H9 (cell line): ENCODE data around the gene ATP8B4. TPM values are rescaled to one million over a fixed set of nuclear protein-coding genes. Genes with fewer than 3 reads are reported as not detected.

ENCODE experiments used
- DNase-seq: peaks from one replicate; pipeline ENCODE4 v3.0.0-alpha.2; 2017
- H2AFZ ChIP-seq: one replicate; pipeline ENCODE4 v1.6.1; 2013; ENCODE audit warnings: mild to moderate bottlenecking, low read length, control low read depth, moderate library complexity
- H2AK5ac ChIP-seq: 2 replicates; pipeline ENCODE4 v1.6.1; 2013; ENCODE audit warnings: low read length, control low read depth, mixed read lengths; ENCODE audit not compliant: insufficient read length
- H2BK120ac ChIP-seq: one replicate; pipeline ENCODE4 v1.6.1; 2013; ENCODE audit warnings: low read depth, mild to moderate bottlenecking, low read length, control low read depth, inconsistent platforms; ENCODE audit not compliant: poor library complexity, severe bottlenecking
- H2BK12ac ChIP-seq: 2 replicates; pipeline ENCODE4 v1.6.1; 2013; ENCODE audit warnings: low read length, control low read depth, mixed read lengths, low read depth; ENCODE audit not compliant: insufficient read length
- H2BK15ac ChIP-seq: 2 replicates; pipeline ENCODE4 v1.6.1; 2013; ENCODE audit warnings: low read depth, low read length, control low read depth
- H2BK20ac ChIP-seq: one replicate; pipeline ENCODE4 v1.6.1; 2013; ENCODE audit warnings: low read depth, mild to moderate bottlenecking, low read length, control low read depth, inconsistent platforms; ENCODE audit not compliant: poor library complexity, severe bottlenecking
- H2BK5ac ChIP-seq: 2 replicates; pipeline ENCODE4 v1.6.1; 2013; ENCODE audit warnings: low read length, control low read depth, mixed read lengths; ENCODE audit not compliant: insufficient read length
- H3K14ac ChIP-seq: 2 replicates; pipeline ENCODE4 v1.6.1; 2013; ENCODE audit warnings: low read length, control low read depth; ENCODE audit not compliant: insufficient read depth
- H3K18ac ChIP-seq: 2 replicates; pipeline ENCODE4 v1.6.1; 2013; ENCODE audit warnings: low read depth, mild to moderate bottlenecking, mixed read lengths, low read length, control low read depth; ENCODE audit not compliant: insufficient read length
- H3K23ac ChIP-seq: 2 replicates; pipeline ENCODE4 v1.6.1; 2013; ENCODE audit warnings: low read length, control low read depth, mixed read lengths, low read depth; ENCODE audit not compliant: insufficient read length
- H3K23me2 ChIP-seq: 2 replicates; pipeline ENCODE4 v1.6.1; 2013; ENCODE audit warnings: low read depth, mild to moderate bottlenecking, mixed read lengths, low read length, control low read depth; ENCODE audit not compliant: insufficient read length, poor library complexity, severe bottlenecking
- H3K27ac ChIP-seq: 2 replicates; pipeline ENCODE4 v1.5.1; 2013; ENCODE audit warnings: low read length, control low read depth, mixed read lengths, low read depth; ENCODE audit not compliant: insufficient read length
- H3K27me3 ChIP-seq: 2 replicates; pipeline ENCODE4 v1.6.1; 2013; ENCODE audit warnings: low read length, control low read depth, inconsistent platforms; ENCODE audit not compliant: insufficient read depth
- H3K4ac ChIP-seq: 2 replicates; pipeline ENCODE4 v1.6.1; 2013; ENCODE audit warnings: low read depth, mild to moderate bottlenecking, control low read depth, inconsistent platforms, low read length, moderate library complexity
- H3K4me1 ChIP-seq: 2 replicates; pipeline ENCODE4 v1.6.1; 2013; ENCODE audit warnings: low read length, control low read depth, inconsistent platforms; ENCODE audit not compliant: insufficient read depth
- H3K4me2 ChIP-seq: 2 replicates; pipeline ENCODE4 v1.6.1; 2013; ENCODE audit warnings: low read length, control low read depth, mixed read lengths; ENCODE audit not compliant: insufficient read length, insufficient read depth
- H3K56ac ChIP-seq: 2 replicates; pipeline ENCODE4 v1.6.1; 2013; ENCODE audit warnings: low read depth, mild to moderate bottlenecking, mixed read lengths, low read length, control low read depth; ENCODE audit not compliant: insufficient read length
- H3K79me1 ChIP-seq: 2 replicates; pipeline ENCODE4 v1.6.1; 2013; ENCODE audit warnings: low read depth, mild to moderate bottlenecking, moderate library complexity, low read length, control low read depth, inconsistent platforms; ENCODE audit not compliant: insufficient read depth, poor library complexity, severe bottlenecking
- H3K79me2 ChIP-seq: 2 replicates; pipeline ENCODE4 v1.6.1; 2013; ENCODE audit warnings: low read length, control low read depth, inconsistent platforms; ENCODE audit not compliant: insufficient read depth
- H3K9ac ChIP-seq: 2 replicates; pipeline ENCODE4 v1.6.1; 2013; ENCODE audit warnings: low read length, control low read depth, mixed read lengths; ENCODE audit not compliant: insufficient read length; ENCODE audit errors: extremely low read depth
- H3K9me3 ChIP-seq: one replicate; pipeline ENCODE4 v1.6.1; 2013; ENCODE audit warnings: low read depth, low read length, inconsistent platforms; ENCODE audit not compliant: control insufficient read depth
- H3T11ph ChIP-seq: one replicate; pipeline ENCODE4 v1.6.1; 2013; ENCODE audit warnings: mild to moderate bottlenecking, low read length, control low read depth, inconsistent platforms
- H4K20me1 ChIP-seq: one replicate; pipeline ENCODE4 v1.6.1; 2013; ENCODE audit not compliant: control insufficient read depth, insufficient read length, insufficient read depth
- H4K5ac ChIP-seq: 2 replicates; pipeline ENCODE4 v1.6.1; 2013; ENCODE audit warnings: low read depth, mild to moderate bottlenecking, mixed read lengths, low read length, control low read depth; ENCODE audit not compliant: insufficient read length
- H4K8ac ChIP-seq: replicated peaks from 2 replicates; pipeline ENCODE4 v1.6.1; 2013; ENCODE audit warnings: low read length, control low read depth, mixed read lengths, low read depth; ENCODE audit not compliant: insufficient read length
- H4K91ac ChIP-seq: 2 replicates; pipeline ENCODE4 v1.6.1; 2013; ENCODE audit warnings: low read depth, mild to moderate bottlenecking, moderate library complexity, mixed read lengths, low read length, control low read depth; ENCODE audit not compliant: insufficient read length
- H3K27ac Mint-ChIP-seq, 3 experiments: 2 replicates in 2 of 3; 3 replicates in 1 of 3; pipeline ENCODE4 v1.8.0; 2020 to 2021; ENCODE audit warnings: mixed read lengths in 3 of 3, mild to moderate bottlenecking in 1 of 3, moderate library complexity in 1 of 3
- H3K27me3 Mint-ChIP-seq: 2 replicates; pipeline ENCODE4 v1.8.0; 2021; ENCODE audit warnings: low read depth, mild to moderate bottlenecking, moderate library complexity, mixed read lengths
- H3K36me3 Mint-ChIP-seq, 3 experiments: 2 replicates in 2 of 3; 3 replicates in 1 of 3; pipeline ENCODE4 v1.8.0; 2020 to 2021; ENCODE audit warnings: low read depth in 3 of 3, mixed read lengths in 3 of 3; ENCODE audit not compliant: insufficient read depth in 1 of 3
- H3K4me1 Mint-ChIP-seq, 2 experiments: 2 replicates each; pipeline ENCODE4 v1.8.0; 2020; ENCODE audit warnings: mixed read lengths in 2 of 2
- H3K4me3 Mint-ChIP-seq, 2 experiments: 2 replicates in 1 of 2; 3 replicates in 1 of 2; pipeline ENCODE4 v1.8.0; 2020 to 2021; ENCODE audit warnings: mild to moderate bottlenecking in 2 of 2, mixed read lengths in 2 of 2, moderate library complexity in 1 of 2
- H3K9me3 Mint-ChIP-seq, 2 experiments: 2 replicates in 1 of 2; 3 replicates in 1 of 2; pipeline ENCODE4 v1.8.0; 2020; ENCODE audit warnings: mild to moderate bottlenecking in 2 of 2, mixed read lengths in 2 of 2, moderate library complexity in 1 of 2
- CTCF ChIP-seq: fragments of 200-600 bp; sonication (generic); conservative IDR thresholded peaks from 3 replicates; pipeline ENCODE4 v1.8.0; 2021; ENCODE audit warnings: antibody characterized with exemption, mild to moderate bottlenecking
- WGBS: extraction: QIAGEN DNeasy Blood & Tissue Kit; methylation state at CpG from one replicate; pipeline ENCODE4 v1.1.7; 2013; ENCODE audit warnings: missing lambda C conversion rate, low lambda C conversion rate, mixed read lengths; ENCODE audit not compliant: insufficient read length; ENCODE audit errors: extremely low coverage; 5-methylcytosine and 5-hydroxymethylcytosine counted together
- total RNA-seq: library from RNA; stranded (reverse); gene quantifications from 2 replicates; pipeline ENCODE4 v1.2.1, GENCODE V29; 2021

Gene ATP8B4
- total RNA-seq, 1 experiment from 2014 or later, result 0.52 TPM

GRCh38 chr15:49855917-49856637 lies 263.0 kb downstream of the ATP8B4 start:
- no peak overlapping the region for H3K23ac ChIP-seq
- Mint-ChIP-seq H3K27me3 (no peaks in the 10 kb centered on the region), H3K4me1 (peaks cover 3% of the 10 kb centered on the region in 2 experiments; a peak in 1 of 4 replicates), H3K36me3 (no peaks in the 10 kb centered on the region; a peak in 1 of 7 replicates), H3K4me3 (no peak overlapping the region), H3K27ac (no peak overlapping the region), H3K9me3 (peaks cover 0 to 2% of the 10 kb centered on the region in 2 experiments; a peak in 3 of 5 replicates)
- DNase-seq, result no peak
- H3T11ph ChIP-seq, result no peak overlapping the region
- no peak overlapping the region for H4K8ac ChIP-seq
- no peak overlapping the region for H3K4ac ChIP-seq
- no peaks in the 10 kb centered on the region for H3K79me1 ChIP-seq
- WGBS, result no CpG with 5 or more reads among the region's 4 CpGs
- no peak overlapping the region for H2BK120ac ChIP-seq
- H2AK5ac ChIP-seq, result no peak overlapping the region
- no peak for TF ChIP-seq CTCF
- H2BK5ac ChIP-seq, result no peak overlapping the region
- H4K91ac ChIP-seq, result no peak overlapping the region
- H3K9ac ChIP-seq, result no peak overlapping the region
- no peak overlapping the region for H3K56ac ChIP-seq
- no peaks in the 10 kb centered on the region for H3K79me2 ChIP-seq
- H2BK12ac ChIP-seq, result no peak overlapping the region
- H3K27me3 ChIP-seq, result no peaks in the 10 kb centered on the region
- H3K23me2 ChIP-seq, result no peaks in the 10 kb centered on the region
- no peak overlapping the region for H4K5ac ChIP-seq
- H3K9me3 ChIP-seq, result no peaks in the 10 kb centered on the region
- H3K18ac ChIP-seq, result no peak overlapping the region
- no peak overlapping the region for H3K4me2 ChIP-seq
- H3K4me1 ChIP-seq, result no peaks in the 10 kb centered on the region
- no peaks in the 10 kb centered on the region for H4K20me1 ChIP-seq
- no peak overlapping the region for H2AFZ ChIP-seq
- no peak overlapping the region for H3K14ac ChIP-seq
- H2BK15ac ChIP-seq, result no peak overlapping the region
- no peak overlapping the region for H2BK20ac ChIP-seq
- no peak overlapping the region for H3K27ac ChIP-seq
